Measurements from ENCODE around the gene BMERB1. TPM values are rescaled to one million over a fixed set of nuclear protein-coding genes. Genes with fewer than 3 reads are reported as not detected.

BMERB1 gene
- total and polyA plus RNA-seq, 2 experiments from 2014 or later, result 7.3 to 10.3 TPM

DNA sequence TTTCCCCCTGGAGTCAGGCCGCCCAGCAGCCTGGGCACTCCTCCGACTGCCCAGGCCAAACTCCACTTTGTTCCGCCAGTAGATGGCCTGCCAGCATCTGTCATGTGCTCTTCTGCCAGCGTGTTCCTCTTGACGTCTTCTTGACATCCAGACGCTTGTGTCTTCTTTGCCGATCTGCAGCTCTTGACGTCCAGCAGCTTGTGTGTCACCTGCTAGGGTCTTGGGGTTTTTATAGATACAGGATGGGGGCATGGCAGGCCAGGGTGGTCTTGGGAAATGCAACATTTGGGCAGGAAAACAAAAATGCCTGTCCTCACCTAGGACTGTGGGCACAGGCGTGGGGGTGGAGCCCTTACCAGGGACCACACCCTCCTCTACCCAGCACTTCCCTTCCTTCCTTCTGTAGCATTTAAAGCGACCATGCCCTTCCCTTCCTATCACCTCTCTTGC, 88.7 kb downstream of the BMERB1 start:
- H3K9me3 ChIP-seq (ENCODE audit: low read depth), result no peaks in the 10 kb centered on the region
- H3K4me2 ChIP-seq, result no peak overlapping the region
- H3K9me2 ChIP-seq (replicated peaks; ENCODE audit: insufficient read depth), result no peaks in the 10 kb centered on the region
- no peak for DNase-seq (ENCODE audit: low spot score)
- H4K20me1 ChIP-seq (ENCODE audit: insufficient read depth, poor library complexity, severe bottlenecking), result no peaks in the 10 kb centered on the region
- H3K27ac ChIP-seq, result no peak overlapping the region
- no peaks in the 10 kb centered on the region for H3K79me2 ChIP-seq
- peaks cover 6% of the 10 kb centered on the region for H3K4me1 ChIP-seq (ENCODE audit: insufficient read depth)
- H3K4me3 ChIP-seq, result no peak overlapping the region
- TF ChIP-seq EZH2phosphoT487 (IDR thresholded peaks at IDR 0.05; ENCODE audit: low read depth, severe bottlenecking, unreplicated experiment), result no peak
- no peak for TF ChIP-seq CTCF (IDR thresholded peaks at IDR 0.05; ENCODE audit: poor library complexity)
- no peak for TF ChIP-seq EZH2 (IDR thresholded peaks at IDR 0.05; ENCODE audit: borderline replicate concordance)
- H2AFZ ChIP-seq, result no peak overlapping the region
- H3K36me3 ChIP-seq (replicated peaks; ENCODE audit: insufficient read depth, low read depth), result no peaks in the 10 kb centered on the region
- no peaks in the 10 kb centered on the region for H3K27me3 ChIP-seq
- 79% methylated on average over 10 of the region's 10 CpGs for WGBS (ENCODE audit: low lambda C conversion rate, missing lambda C conversion rate)

- H3K4me2 ChIP-seq, result no peak overlapping the region
- 85% methylated on average over 4 of the region's 4 CpGs for WGBS (ENCODE audit: low lambda C conversion rate, missing lambda C conversion rate)
- H4K20me1 ChIP-seq (ENCODE audit: insufficient read depth, poor library complexity, severe bottlenecking), result no peaks in the 10 kb centered on the region
- no peaks in the 10 kb centered on the region for H3K27me3 ChIP-seq
- no peaks in the 10 kb centered on the region for H3K79me2 ChIP-seq
- no peak overlapping the region for H3K27ac ChIP-seq
- no peak overlapping the region for H3K4me3 ChIP-seq
- no peaks in the 10 kb centered on the region for H3K9me3 ChIP-seq (ENCODE audit: low read depth)
- no peaks in the 10 kb centered on the region for H3K9me2 ChIP-seq (replicated peaks; ENCODE audit: insufficient read depth)
- peaks cover 6% of the 10 kb centered on the region for H3K4me1 ChIP-seq (ENCODE audit: insufficient read depth)
- no peak for TF ChIP-seq EZH2phosphoT487 (IDR thresholded peaks at IDR 0.05; ENCODE audit: low read depth, severe bottlenecking, unreplicated experiment)
- TF ChIP-seq EZH2 (IDR thresholded peaks at IDR 0.05; ENCODE audit: borderline replicate concordance), result no peak
- no peak for DNase-seq (ENCODE audit: low spot score)
- no peak overlapping the region for H2AFZ ChIP-seq
- no peaks in the 10 kb centered on the region for H3K36me3 ChIP-seq (replicated peaks; ENCODE audit: insufficient read depth, low read depth)
These were observed 89.6 kb downstream of the BMERB1 start for GRCh38 chr16:15523939-15524338.

GRCh38 chr16:15524966-15525365, 90.6 kb downstream of the BMERB1 start:
- no peaks in the 10 kb centered on the region for H3K9me2 ChIP-seq (replicated peaks; ENCODE audit: insufficient read depth)
- H3K79me2 ChIP-seq, result no peaks in the 10 kb centered on the region
- no peak overlapping the region for H2AFZ ChIP-seq
- H3K9me3 ChIP-seq (ENCODE audit: low read depth), result no peaks in the 10 kb centered on the region
- WGBS (ENCODE audit: low lambda C conversion rate, missing lambda C conversion rate), result 98% methylated on average over 5 of the region's 5 CpGs
- H4K20me1 ChIP-seq (ENCODE audit: insufficient read depth, poor library complexity, severe bottlenecking), result no peaks in the 10 kb centered on the region
- H3K36me3 ChIP-seq (replicated peaks; ENCODE audit: insufficient read depth, low read depth), result no peaks in the 10 kb centered on the region
- H3K4me3 ChIP-seq, result no peak overlapping the region
- no peaks in the 10 kb centered on the region for H3K27me3 ChIP-seq
- TF ChIP-seq EZH2phosphoT487 (IDR thresholded peaks at IDR 0.05; ENCODE audit: low read depth, severe bottlenecking, unreplicated experiment) (no peak), EZH2 (IDR thresholded peaks at IDR 0.05; ENCODE audit: borderline replicate concordance) (no peak), CTCF (IDR thresholded peaks at IDR 0.05; ENCODE audit: poor library complexity) (no peak)
- no peak overlapping the region for H3K27ac ChIP-seq
- no peak for DNase-seq (ENCODE audit: low spot score)
- H3K4me1 ChIP-seq (ENCODE audit: insufficient read depth), result peaks cover 6% of the 10 kb centered on the region
- no peak overlapping the region for H3K4me2 ChIP-seq

- Histone ChIP-seq H4K20me1 (ENCODE audit: insufficient read depth, poor library complexity, severe bottlenecking) (no peaks in the 10 kb centered on the region), H2AFZ (no peak overlapping the region), H3K27me3 (no peaks in the 10 kb centered on the region), H3K36me3 (replicated peaks; ENCODE audit: insufficient read depth, low read depth) (no peaks in the 10 kb centered on the region), H3K4me1 (ENCODE audit: insufficient read depth) (peaks cover 4% of the 10 kb centered on the region), H3K79me2 (no peaks in the 10 kb centered on the region), H3K27ac (no peak overlapping the region), H3K9me2 (replicated peaks; ENCODE audit: insufficient read depth) (no peaks in the 10 kb centered on the region), H3K4me3 (no peak overlapping the region), H3K4me2 (no peak overlapping the region), H3K9me3 (ENCODE audit: low read depth) (no peaks in the 10 kb centered on the region)
- DNase-seq (ENCODE audit: low spot score), result no peak
- TF ChIP-seq EZH2 (IDR thresholded peaks at IDR 0.05; ENCODE audit: borderline replicate concordance) (no peak), EZH2phosphoT487 (IDR thresholded peaks at IDR 0.05; ENCODE audit: low read depth, severe bottlenecking, unreplicated experiment) (no peak), CTCF (IDR thresholded peaks at IDR 0.05; ENCODE audit: poor library complexity) (no peak)
- 100% methylated on average over 7 of the region's 7 CpGs for WGBS (ENCODE audit: low lambda C conversion rate, missing lambda C conversion rate)
These were observed 91.7 kb downstream of the BMERB1 start for GRCh38 chr16:15526097-15526496.
